GM04504 (cell line): ENCODE results near the gene POLD4.

ENCODE experiments used
- DNase-seq: peaks from one replicate; pipeline ENCODE4 v3.0.0-alpha.2; 2012; ENCODE audit warnings: low read depth

The POLD4 gene

GRCh38 chr11:67314218-67314617 lies 39.1 kb downstream of the POLD4 start:
- DNase-seq = no peak

DNA sequence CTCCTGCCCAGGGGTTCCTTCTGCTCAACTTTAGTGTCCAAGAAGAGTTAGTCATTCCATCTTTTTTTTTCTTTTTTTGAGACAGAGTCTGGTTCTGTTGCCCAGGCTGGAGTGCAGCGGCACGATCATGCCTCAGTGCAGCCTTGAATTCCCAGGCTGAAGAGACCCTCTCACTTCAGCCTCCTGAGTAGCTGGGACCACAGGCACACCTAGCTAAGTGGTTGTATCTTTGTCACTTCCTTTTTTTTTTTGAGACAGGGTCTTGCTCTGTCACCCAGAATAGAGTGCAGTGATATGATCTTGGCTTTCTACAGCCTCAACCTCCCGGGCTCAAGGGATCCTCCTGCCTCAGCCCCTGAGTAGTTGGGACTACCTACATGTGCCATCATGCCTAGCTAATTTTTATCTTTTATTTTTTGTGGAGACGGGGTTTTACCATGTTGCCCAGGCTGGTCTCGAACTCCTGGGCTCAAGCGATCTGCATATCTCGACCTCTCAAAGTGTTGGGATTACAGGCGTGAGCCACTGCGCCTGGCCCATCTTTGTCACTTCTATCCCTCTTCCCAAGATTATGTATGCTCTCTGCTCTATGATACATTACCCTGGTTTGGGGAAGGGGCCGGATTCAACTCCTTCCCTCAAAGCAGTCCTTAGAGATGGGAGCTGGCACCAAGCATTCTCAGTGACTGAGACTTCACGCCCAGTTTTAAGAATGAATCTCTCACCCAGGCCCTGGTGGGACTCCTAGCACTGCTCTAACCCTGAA lies 40.0 kb downstream of the POLD4 start:
- no peak for DNase-seq

DNA sequence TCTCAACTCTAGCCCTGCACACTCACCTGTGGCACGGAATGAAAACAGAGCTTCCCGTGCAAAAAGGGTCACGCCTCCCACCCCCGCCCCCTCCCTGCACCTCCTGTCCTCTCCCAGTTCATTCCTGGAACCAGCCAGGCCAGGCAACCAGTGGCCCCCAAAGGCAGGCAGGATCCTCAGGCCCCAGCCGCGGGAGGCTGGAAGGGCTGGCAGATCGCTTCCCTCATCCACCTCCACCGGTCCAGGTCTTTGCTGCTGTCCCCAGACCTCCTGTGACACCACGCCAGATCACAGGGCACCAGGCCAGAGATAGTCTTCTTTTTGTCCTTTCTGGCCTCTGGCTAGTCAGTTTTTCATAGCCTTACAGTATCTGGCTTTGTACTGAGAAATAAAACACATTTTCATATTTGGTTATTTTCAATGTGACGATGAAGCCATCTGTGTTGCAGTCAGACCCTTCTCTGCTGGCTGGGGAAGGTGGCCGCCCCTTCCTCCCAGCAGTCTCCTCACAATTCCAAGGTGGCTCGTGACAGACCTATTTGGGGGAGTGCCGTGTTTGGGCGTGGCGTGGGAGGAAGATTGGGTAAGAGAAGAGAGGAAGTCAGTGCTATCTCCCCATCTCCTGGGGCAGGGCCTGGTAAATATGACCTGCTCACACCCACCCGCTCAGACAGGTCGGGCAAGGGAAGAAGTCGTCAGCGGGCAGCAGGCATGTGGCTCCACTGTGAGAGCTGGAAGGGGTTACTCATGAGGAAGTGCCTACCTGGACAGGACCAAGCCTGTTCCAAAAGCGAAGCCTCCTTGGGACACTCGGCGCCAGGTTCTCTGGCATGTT lies 40.9 kb downstream of the POLD4 start:
- no peak for DNase-seq

DNA sequence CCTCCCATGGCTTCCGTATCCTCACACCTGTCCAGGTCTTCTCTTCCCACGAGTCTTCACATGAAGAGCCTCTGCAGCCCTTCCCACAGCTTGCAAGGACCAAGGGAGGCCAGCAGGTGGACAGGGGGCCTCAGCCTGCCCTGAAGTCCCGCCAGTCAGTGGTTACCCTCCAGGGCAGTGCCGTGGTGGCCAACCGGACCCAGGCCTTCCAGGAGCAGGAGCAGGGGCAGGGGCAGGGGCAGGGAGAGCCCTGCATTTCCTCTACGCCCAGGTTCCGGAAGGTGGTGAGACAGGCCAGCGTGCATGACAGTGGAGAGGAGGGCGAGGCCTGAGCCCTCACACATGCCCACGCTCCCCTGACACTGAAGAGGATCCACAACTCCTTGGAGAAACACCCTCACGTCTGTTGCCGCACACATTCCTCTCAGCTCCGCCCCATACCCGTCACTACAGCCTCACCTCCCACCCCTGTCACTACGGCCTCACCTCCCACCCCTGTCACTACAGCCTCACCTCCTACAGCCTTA lies 41.7 kb downstream of the POLD4 start:
- no peak for DNase-seq

- no peak for DNase-seq
Measured at GRCh38 chr11:67311051-67311555, 42.2 kb downstream of the POLD4 start.

DNA sequence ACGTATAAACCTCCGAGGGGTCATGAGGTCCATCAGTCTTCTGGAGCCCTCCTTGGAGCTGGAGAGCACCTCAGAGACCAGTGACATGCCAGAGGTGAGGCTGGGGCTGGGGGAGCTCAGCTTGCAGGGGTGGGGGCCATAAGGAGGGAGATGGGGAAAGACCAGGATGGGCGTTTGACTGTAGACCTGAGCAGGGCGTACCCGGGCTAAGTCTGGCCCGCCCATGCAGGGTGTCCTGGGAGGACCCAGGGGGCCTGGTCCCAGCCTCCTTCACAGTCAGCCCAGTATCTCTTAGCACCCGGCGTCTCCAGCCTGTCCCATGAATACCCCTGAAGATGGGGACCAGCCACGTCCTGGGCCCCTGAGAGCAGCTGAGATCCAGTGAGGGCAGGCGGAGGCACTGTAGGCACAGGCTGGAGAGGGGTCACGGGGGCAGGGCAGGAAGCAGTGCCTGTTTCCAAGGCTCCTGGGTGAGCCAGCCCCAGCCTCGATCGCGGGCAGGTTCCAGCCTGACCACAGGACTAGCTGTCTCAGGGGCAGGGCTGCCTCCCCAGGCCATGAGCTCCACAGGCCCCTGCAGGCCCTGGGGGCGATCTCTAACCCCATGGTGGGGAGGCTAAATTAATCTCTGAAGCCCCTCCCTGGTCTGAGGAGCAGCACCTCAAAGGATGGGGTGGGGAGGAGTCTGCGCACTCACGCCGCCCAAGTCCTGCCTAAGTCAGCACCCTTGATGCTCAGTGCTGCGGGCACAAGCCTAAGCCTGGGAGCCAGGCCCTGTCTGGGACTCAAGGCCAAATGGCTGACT lies 42.9 kb downstream of the POLD4 start:
- DNase-seq = no peak

DNA sequence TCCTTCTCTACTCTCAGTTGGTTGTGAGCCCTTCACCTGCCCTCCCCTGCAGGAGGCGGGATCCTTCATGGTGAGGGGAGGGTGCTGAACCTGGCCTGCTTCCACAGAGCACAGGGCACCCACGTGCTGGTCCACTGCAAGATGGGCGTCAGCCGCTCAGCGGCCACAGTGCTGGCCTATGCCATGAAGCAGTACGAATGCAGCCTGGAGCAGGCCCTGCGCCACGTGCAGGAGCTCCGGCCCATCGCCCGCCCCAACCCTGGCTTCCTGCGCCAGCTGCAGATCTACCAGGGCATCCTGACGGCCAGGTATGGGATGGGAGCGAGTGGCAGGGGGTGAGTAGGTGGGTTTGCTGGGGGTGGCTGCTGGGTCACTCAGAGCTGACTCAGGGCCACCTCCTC lies 43.7 kb downstream of the POLD4 start:
- DNase-seq = no peak

- no peak for DNase-seq
Measured at GRCh38 chr11:67309166-67309565, 44.2 kb downstream of the POLD4 start.

- no peak for DNase-seq
Measured at GRCh38 chr11:67308031-67308866, 45.1 kb downstream of the POLD4 start.

DNA sequence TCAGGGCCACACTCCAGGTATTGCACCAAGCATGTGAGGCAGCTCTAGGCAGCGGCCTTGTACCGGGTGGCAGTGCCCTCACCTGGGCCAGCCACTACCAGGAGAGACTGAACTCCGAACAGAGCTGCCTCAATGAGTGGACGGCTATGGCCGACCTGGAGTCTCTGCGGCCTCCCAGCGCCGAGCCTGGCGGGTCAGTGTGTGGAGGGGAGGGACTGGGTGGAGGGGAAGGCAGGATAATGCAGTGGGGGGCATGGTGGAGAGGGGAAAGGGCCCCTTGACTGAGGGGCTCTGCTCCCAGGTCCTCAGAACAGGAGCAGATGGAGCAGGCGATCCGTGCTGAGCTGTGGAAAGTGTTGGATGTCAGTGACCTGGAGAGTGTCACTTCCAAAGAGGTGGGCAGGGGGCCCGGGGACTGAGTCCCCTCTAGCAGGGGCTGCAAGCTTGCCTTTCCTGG lies 45.8 kb downstream of the POLD4 start:
- no peak for DNase-seq

GRCh38 chr11:67306769-67307544 lies 46.4 kb downstream of the POLD4 start:
- no peak for DNase-seq

- no peak for DNase-seq
Measured at GRCh38 chr11:67304511-67305113, 48.7 kb downstream of the POLD4 start.

DNA sequence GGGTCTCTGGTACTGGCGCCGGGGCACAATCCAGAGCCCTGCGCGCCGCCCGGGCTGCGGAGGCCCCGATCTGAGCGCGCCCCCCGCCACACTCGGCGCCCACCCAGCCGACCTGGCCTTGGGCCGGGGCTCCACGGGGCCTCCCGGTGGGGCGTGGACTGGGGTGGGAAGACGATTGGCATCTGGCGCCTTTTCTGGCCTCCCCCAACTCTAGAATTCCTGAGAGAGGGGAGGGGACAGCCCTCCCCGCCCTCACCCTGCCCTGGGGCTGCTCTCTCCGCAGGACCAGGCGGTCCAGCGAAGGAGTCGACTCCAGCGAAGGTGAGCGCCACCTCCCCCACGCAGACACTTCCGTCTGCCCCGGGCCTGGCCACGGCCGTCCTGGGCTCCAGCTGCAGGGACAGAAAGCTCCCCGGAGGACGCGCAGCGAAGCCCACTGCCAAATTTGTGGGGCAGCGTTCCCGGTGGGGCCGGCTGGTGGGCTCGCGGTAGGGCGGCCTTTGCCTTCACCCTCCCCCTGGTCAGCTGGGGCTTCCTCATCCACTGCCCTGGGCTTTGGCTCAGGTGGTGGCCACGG lies 49.4 kb downstream of the POLD4 start:
- no peak for DNase-seq

- DNase-seq = no peak
Measured at GRCh38 chr11:67303132-67303834, 50.1 kb downstream of the POLD4 start, which contains the start of gene SSH3. SSH3 (plus strand) TSS chr11:67303530; CDS start chr11:67303626, 96 bp downstream.

GRCh38 chr11:67302571-67303131 lies 50.7 kb downstream of the POLD4 start:
- no peak for DNase-seq

DNA sequence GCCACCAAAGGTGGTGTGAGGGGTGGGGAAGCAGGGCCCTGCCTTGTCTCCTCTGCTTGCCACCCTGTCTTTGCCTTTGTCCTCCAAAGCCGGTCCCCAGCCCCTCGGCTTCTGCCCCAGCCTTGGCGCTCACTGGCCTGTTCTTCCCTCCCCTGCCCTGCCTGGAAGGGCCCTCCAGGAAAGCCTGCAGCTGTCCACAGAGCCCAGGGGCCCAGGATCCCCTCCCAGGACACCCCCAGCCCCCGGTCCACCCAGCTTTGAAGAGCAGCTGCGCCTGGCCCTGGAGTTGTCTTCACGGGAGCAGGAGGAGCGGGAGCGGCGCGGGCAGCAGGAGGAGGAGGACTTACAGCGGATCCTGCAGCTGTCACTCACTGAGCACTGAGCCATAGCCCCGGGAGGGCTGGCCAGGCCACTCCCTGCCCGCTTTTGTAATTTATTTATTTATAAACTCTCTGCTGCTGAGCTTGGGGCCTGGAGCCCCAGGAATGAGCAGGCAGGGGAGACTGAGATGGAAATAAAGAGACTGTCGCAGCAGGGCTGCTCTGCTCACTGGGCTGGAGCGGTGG lies 51.3 kb downstream of the POLD4 start:
- no peak for DNase-seq

DNA sequence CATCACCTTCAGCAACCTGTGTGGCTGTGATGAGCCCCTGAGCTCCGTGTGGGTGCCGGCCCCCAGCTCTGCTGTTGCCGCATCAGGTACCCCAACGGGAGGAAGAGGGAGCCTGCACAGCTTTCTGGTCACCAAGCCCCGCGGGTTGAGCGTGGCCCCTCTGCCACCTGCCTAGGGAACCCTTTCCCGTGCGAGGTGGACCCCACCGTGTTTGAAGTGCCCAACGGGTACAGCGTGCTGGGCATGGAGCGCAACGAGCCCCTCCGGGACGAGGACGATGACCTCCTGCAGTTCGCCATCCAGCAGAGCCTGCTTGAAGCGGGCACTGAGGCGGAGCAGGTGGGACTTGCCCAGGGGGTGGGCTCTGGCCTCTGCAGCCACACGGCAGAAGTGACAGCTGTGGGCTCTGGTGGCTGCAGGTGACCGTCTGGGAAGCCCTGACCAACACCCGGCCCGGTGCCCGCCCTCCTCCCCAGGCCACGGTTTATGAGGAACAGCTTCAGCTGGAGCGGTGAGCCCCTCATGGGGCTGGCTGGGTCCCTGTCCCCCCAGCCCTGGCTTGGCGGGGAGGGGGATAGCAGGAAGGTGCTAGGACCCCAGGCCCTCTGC lies 51.9 kb downstream of the POLD4 start:
- DNase-seq = no peak
